GM19455 (cell line): ENCODE results near the gene ARF1.

Experiments used
- ATAC-seq: cut with Tn5 transposase; IDR thresholded peaks from one replicate; pipeline ENCODE4 v1.9.1; 2021; ENCODE audit not compliant: unreplicated experiment

ARF1 gene

GRCh38 chr1:228082214-228082917 lies at the start of gene ARF1:
Gene ARF1, plus strand, starts transcription at chr1:228082708. Its CDS starts 14,407 bp downstream, at chr1:228097115.
- ATAC-seq: peak; percentile 65

- no peak for ATAC-seq
These were observed 49.1 kb upstream of the ARF1 start for GRCh38 chr1:228033376-228033775.

DNA sequence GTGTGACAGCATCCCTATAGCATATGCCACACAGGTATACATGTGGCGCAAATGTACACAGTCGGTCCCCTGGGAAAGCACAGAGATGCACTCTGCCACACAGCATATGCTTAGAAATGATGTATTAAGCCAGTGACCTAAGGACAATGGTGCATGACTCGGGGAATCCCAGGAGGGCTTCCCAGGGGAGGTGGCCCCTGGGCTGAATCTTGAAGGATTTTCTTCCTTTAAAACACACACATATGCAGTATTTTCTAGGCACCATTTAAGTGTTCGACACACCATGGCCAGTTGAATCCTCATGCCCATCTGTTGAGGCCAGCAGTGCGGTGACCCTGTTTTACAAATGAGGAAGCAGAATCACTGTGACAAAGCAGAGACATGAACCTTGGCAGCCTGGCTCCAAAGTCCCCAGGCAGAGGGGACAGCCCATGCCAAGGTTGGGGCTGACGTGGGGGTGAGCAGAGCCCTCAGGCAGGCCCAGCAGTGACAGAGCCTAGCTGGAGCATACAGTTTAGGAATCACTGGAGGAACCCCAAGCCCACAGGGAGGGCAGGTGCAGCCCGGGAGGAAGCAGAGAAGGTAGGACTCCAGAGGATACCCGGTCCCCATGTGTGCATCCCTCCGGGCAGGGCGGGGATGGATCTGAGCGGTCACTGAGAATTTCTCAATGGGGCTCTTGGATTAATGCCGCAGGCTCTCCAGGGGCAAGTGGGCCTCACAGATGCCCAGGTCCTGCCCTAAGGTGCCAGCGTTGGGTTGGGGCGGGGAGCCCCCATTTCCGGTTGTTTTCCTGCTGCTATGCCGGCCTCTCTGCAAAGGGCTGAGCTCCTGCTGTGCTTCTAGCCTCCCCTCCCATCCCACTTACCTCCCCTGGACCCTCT lies 47.3 kb upstream of the ARF1 start:
- no peak for ATAC-seq

DNA sequence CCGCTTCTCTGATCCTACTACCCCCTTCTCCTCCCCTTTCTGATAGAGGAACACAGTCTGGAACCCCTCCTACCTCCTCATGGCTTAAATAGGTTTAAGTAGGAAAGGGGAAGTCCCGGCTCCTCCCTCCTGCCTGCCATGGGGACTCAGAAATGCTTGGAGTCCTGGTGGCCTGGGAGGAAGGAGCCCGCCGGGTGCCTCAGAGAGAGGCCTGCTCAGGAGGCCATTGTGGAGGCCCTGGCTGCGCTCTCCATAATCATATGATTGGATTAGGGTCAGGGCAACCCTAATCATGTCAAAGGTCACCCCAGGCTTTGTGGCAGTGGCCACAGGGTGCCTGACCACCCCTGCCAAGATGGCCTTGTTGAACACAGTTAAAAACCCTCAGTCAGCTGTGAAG lies 46.7 kb upstream of the ARF1 start:
- ATAC-seq: no peak

DNA sequence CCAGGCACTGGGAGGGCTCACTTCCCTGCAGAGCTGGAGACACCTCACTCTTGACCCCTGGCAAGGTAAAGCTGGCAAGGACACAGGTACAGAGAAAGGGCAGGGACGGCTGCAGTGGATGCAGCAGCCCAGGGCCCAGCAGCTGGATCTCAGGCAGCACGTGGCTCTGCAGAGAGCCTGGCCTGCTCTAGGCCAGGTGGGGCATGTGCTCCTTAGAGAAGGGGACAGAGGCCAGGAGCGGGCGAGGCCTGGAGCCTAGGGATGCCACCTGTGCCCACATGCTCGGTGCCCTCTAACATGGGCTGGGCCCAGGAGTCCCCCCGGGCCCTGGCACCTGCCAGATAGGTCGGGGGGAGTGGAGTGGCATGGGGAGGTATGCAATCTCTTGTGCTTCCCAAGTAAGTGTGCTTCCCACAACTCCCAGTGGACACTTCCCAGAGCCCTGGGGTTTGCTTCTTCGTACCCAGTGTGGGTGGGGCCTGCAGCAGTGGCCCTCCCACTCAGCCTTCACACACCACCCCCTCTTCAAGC lies 45.7 kb upstream of the ARF1 start:
- no peak for ATAC-seq

DNA sequence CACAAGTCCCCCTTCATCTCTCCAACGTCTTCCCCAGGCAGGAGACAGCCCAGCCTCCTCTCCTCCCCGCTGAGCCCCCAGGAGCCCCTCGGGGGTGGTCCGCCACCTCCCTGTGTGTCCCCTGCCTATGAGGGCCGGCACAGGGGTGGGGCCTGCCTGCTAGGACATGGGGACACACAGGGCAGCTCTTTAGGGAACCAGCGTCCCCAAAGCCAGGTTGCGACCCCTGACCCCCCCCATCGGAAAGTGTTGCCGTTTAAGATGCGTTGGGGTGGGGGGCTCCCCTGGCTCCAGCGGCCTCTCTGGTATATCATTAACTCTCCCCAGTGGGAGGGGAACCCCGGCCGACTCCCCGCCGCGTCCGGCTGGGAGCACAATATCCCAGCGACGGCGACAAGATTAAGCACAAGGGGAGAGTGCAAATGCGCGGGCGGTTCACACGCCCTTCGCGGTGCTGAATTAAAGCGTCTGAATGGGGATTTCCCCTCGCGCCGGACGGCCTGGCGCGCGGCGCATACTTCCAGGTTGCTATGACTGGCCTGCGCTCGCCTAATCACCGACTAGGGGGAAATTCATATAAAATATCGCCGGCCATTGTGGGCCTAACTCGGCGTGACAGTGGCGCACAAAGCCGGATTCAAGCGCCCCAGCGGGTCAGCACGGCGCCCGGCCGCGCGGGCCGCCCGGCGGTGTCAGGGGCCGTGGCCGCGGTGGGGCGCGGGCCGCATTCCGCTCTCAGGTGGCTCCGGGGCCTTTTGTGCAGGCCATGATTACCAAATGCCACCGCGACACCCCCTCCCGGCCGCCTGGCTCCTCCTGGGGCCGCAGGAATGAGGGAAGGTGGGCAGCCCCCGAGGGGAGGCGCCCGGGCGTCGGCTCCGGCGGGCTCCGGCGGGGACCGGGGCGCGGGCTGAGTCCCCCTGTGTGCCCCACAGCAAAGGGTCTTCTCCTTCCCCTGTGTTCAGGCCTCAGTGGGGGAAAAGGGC lies 44.8 kb upstream of the ARF1 start:
- no peak for ATAC-seq

- ATAC-seq: no peak
These were observed 44.0 kb upstream of the ARF1 start for GRCh38 chr1:228038387-228039005.

GRCh38 chr1:228039006-228039903 lies 43.3 kb upstream of the ARF1 start:
- no peak for ATAC-seq

- no peak for ATAC-seq
These were observed 42.5 kb upstream of the ARF1 start for GRCh38 chr1:228039986-228040385.

- no peak for ATAC-seq
These were observed 41.2 kb upstream of the ARF1 start for GRCh38 chr1:228041316-228041715.

DNA sequence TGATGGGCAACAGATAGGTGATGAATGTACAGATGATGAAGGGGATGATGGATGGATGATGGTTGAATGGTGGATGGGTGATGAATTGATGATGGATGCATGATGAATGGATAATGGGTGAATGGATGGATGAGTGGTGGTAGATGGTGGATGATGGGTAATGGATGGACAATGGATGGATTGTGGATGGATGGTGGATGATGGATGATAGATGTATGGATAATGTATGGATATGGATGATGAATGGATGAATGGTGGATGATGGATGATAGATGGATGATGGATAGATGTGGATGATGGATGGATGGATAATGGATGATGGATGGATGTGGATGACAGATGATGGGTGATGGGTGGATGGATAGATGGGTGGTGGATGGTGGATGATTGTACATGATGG lies 40.0 kb upstream of the ARF1 start:
- ATAC-seq: no peak

- no peak for ATAC-seq
These were observed 39.1 kb upstream of the ARF1 start for GRCh38 chr1:228043281-228043848.

DNA sequence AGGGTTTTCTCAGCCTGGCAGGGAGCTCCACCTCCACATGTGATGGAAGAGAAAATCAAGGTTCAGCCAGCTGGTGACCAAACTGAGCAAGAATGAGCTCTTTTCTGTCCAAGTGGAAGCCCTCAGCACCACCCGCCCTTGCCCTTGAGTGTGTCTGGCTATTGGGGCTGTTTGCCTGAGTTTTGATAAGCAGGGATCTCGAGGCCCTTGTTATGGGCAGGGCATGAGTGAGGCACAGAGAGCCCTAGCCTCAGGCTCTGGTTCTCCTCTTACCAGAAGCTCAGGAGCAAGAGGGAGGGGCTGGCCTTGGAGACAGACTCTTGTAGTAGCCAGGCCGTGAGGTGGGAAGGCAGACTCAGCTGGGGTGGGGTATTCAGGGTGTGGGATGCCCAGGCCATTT lies 37.5 kb upstream of the ARF1 start:
- no peak for ATAC-seq

DNA sequence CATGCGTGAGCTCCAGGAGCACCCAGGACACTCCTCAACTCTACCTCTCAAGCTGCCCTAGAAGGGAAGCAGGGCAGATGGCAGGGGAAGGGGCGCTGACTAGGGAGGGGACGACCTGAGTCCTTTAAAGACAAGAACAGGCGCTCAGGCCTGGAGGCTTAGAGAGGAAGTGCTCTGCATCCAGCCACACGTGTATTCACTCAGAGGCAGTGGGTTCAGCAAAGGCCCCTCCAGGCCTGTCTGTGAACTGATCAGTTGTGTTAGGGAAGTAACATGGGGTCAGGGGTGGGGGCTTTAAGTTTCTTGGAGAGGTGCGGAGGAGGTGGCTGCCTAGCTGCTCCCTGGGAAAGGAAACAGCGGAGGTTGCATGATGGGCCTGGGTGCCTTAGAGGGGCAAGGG lies 37.1 kb upstream of the ARF1 start:
- no peak for ATAC-seq

- no peak for ATAC-seq
These were observed 36.6 kb upstream of the ARF1 start for GRCh38 chr1:228045871-228046270.

- ATAC-seq: no peak
These were observed 35.9 kb upstream of the ARF1 start for GRCh38 chr1:228046421-228047182.

DNA sequence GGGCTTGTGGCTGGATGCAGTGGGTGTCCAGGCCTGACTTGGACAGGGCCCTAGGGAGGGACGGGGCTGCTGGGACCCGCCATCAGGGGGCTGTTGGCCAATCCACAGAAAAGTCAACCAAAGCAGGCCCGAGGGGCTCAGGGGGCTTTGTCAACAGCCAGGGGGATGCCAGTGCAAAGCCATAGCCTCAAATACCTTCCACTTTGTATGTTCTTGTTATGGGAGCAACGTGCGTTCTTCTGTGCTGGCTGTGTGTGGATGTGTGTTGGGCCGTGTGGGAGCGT lies 35.4 kb upstream of the ARF1 start:
- no peak for ATAC-seq

DNA sequence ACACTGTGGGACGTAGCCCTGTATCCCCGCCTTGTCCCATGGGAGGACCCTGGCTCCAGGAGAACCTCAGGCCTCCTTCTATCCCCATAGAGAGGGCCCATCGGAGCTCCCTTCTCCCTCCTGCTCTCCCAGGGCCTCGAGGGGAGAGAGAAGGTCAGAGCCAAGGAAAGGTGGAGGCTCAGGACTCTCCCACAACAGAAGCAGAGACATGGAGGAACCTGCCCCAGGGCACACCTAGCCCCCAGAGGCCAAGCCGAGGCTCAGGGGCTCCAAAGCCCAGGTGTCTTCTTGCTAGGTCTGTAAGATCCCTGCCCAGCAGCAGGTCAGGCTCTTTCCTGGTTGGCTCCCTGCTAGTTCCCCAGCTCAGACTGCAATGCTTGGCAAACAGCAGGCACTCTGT lies 34.4 kb upstream of the ARF1 start:
- ATAC-seq: no peak
